HCT116 (cell line): ENCODE data around the gene RAB1A. TPM values are rescaled to one million over a fixed set of nuclear protein-coding genes. Genes with fewer than 3 reads are reported as not detected.

Source experiments
- ATAC-seq: fragments of 200-7000 bp; cut with Tn5 transposase; 2 replicates; pipeline ENCODE4 v1.9.1; 2020; ENCODE audit warnings: mild to moderate bottlenecking, moderate library complexity
- BruUV-seq: library from RNA; stranded (reverse); fragments of 400-500 nt; replicated peaks from 2 replicates; lab custom pipeline; 2021; lab: Mats Ljungman, UMichigan
- CTCF ChIA-PET: fragments of 300-600 bp; sonication (Branson Sonifier 250); formaldehyde crosslinking; loops from one replicate; lab custom pipeline; 2021; ENCODE audit warnings: antibody characterized with exemption; lab: Charles Lee
- POLR2A ChIA-PET: fragments of 300-600, 350-600 bp; sonication (Branson Sonifier 250); formaldehyde crosslinking; loops from one replicate; lab custom pipeline; 2021; ENCODE audit warnings: antibody characterized with exemption; lab: Charles Lee
- RAD21 ChIA-PET, 2 experiments: fragments of 300-600 bp; sonication (Branson Sonifier 250); formaldehyde crosslinking; loops; one replicate each; lab custom pipeline; 2023; ENCODE audit warnings: low total read pairs in 2 of 2; ENCODE audit not compliant: uncharacterized antibody in 2 of 2, unreplicated experiment in 2 of 2, low non-redundant PET in 1 of 2; lab: Charles Lee
- DNase-seq: peaks from one replicate; pipeline ENCODE4 v3.0.0-alpha.2; 2010; ENCODE audit warnings: low read depth, low spot score
- H2AFZ ChIP-seq: fragments of 200-600 bp; shearing (Covaris generic), sonication (generic); 2 replicates; pipeline ENCODE4 v1.6.1; 2017; ENCODE audit warnings: low read depth, mixed run types, mixed read lengths, antibody characterized with exemption, low read length; ENCODE audit not compliant: poor library complexity, severe bottlenecking
- H3K27ac ChIP-seq: 2 replicates; pipeline ENCODE4 v1.5.1; 2012; ENCODE audit warnings: low read depth, low read length
- H3K27me3 ChIP-seq: fragments of 200-600 bp; sonication (generic); 2 replicates; pipeline ENCODE4 v1.6.1; 2016; ENCODE audit warnings: mixed run types, low read length, mixed read lengths; ENCODE audit not compliant: insufficient read depth
- H3K36me3 ChIP-seq, 2 experiments: fragments of 200-500 bp in 1 of 2; fragments of 200-600 bp in 1 of 2; sonication (Bioruptor generic) in 1 of 2; sonication (generic) in 1 of 2; 2 replicates each; pipeline versions ENCODE4 v1.5.1 to v1.6.1; 2014 to 2016; ENCODE audit warnings: low read length in 2 of 2, inconsistent platforms in 1 of 2, mixed read lengths in 1 of 2, mixed run types in 1 of 2; ENCODE audit not compliant: insufficient read depth in 2 of 2, control insufficient read depth in 1 of 2
- H3K4me1 ChIP-seq, 2 experiments: fragments of 200-600 bp in 1 of 2; sonication (generic) in 1 of 2; 2 replicates each; pipeline versions ENCODE4 v1.5.1 to v1.6.1; 2012 to 2017; ENCODE audit warnings: low read length in 2 of 2, inconsistent platforms in 1 of 2, mild to moderate bottlenecking in 1 of 2, mixed read lengths in 1 of 2, mixed run types in 1 of 2, moderate library complexity in 1 of 2; ENCODE audit not compliant: insufficient read depth in 2 of 2, control insufficient read depth in 1 of 2
- H3K4me2 ChIP-seq: fragments of 200-600 bp; sonication (generic); 2 replicates; pipeline ENCODE4 v1.6.1; 2017; ENCODE audit warnings: mixed run types, low read length, mixed read lengths
- H3K4me3 ChIP-seq, 2 experiments: fragments of 200-600 bp in 1 of 2; sonication (generic) in 1 of 2; replicated peaks in 1 of 2; 2 replicates each; pipeline ENCODE4 v1.5.1; 2011 to 2016; ENCODE audit warnings: low read length in 2 of 2, control low read depth in 1 of 2, low read depth in 1 of 2, mild to moderate bottlenecking in 1 of 2, mixed read lengths in 1 of 2, mixed run types in 1 of 2
- H3K79me2 ChIP-seq: fragments of 200-600 bp; sonication (generic); 2 replicates; pipeline ENCODE4 v1.6.1; 2017; ENCODE audit warnings: mild to moderate bottlenecking, mixed run types, low read length, moderate library complexity, mixed read lengths; ENCODE audit not compliant: insufficient read depth
- H3K9ac ChIP-seq: fragments of 200-600 bp; sonication (generic); 2 replicates; pipeline ENCODE4 v1.6.1; 2016; ENCODE audit warnings: low read length, mixed read lengths
- H3K9me2 ChIP-seq: fragments of 200-600 bp; sonication (generic), shearing (Covaris generic); 2 replicates; pipeline ENCODE4 v1.6.1; 2017; ENCODE audit warnings: mixed run types, mild to moderate bottlenecking, moderate library complexity; ENCODE audit not compliant: insufficient read depth
- H3K9me3 ChIP-seq, 2 experiments: fragments of 200-500 bp in 1 of 2; fragments of 200-600 bp in 1 of 2; sonication (Bioruptor generic) in 1 of 2; sonication (generic) in 1 of 2; 2 replicates each; pipeline ENCODE4 v1.6.1; 2014 to 2017; ENCODE audit warnings: low read length in 2 of 2, mixed read lengths in 2 of 2, inconsistent platforms in 1 of 2, low read depth in 1 of 2, mild to moderate bottlenecking in 1 of 2, mixed run types in 1 of 2, moderate library complexity in 1 of 2; ENCODE audit not compliant: control insufficient read depth in 1 of 2, insufficient read depth in 1 of 2
- H4K20me1 ChIP-seq: fragments of 200-600 bp; sonication (generic), shearing (Covaris generic); 2 replicates; pipeline ENCODE4 v1.6.1; 2017; ENCODE audit warnings: mixed run types, mild to moderate bottlenecking, moderate library complexity; ENCODE audit not compliant: insufficient read depth
- CEBPB ChIP-seq: IDR thresholded peaks from 2 replicates; pipeline ENCODE4 v1.6.1; 2012; ENCODE audit warnings: low read depth
- EZH2 ChIP-seq: fragments of 200-600 bp; sonication (generic); IDR thresholded peaks from 2 replicates; pipeline ENCODE4 v1.6.1; 2017; ENCODE audit warnings: antibody characterized with exemption, mixed run types
- EZH2phosphoT487 ChIP-seq: fragments of 200-600 bp; IDR thresholded peaks from 2 replicates; pipeline ENCODE4 v1.6.1; 2018; ENCODE audit warnings: antibody characterized with exemption, borderline replicate concordance
- JUND ChIP-seq: IDR thresholded peaks from 2 replicates; pipeline ENCODE4 v1.6.1; 2012
- POLR2A ChIP-seq: IDR thresholded peaks from 2 replicates; pipeline ENCODE4 v1.7.0; 2011; ENCODE audit warnings: borderline replicate concordance; ENCODE audit not compliant: insufficient read depth, insufficient read length; ENCODE audit errors: extremely low read depth
- RAD21 ChIP-seq: IDR thresholded peaks from 2 replicates; pipeline ENCODE4 v1.6.1; 2012; ENCODE audit warnings: low read depth, mild to moderate bottlenecking
- SIN3A ChIP-seq: IDR thresholded peaks from 2 replicates; pipeline ENCODE4 v1.6.1; 2012; ENCODE audit warnings: low read depth
- SP1 ChIP-seq: IDR thresholded peaks from 2 replicates; pipeline ENCODE4 v1.6.1; 2012; ENCODE audit warnings: low read depth
- TCF7L2 ChIP-seq: IDR thresholded peaks from 2 replicates; pipeline ENCODE4 v1.7.0; 2011; ENCODE audit warnings: borderline replicate concordance, inconsistent platforms; ENCODE audit not compliant: insufficient read depth, insufficient read length; ENCODE audit errors: extremely low read depth
- ZFX ChIP-seq: fragments of 450-650 bp; IDR thresholded peaks from 2 replicates; pipeline ENCODE4 v1.6.1; 2017
- ZNF274 ChIP-seq: fragments of 200-500 bp; sonication (Bioruptor generic); IDR thresholded peaks from 2 replicates; pipeline ENCODE4 v1.6.1; 2014; ENCODE audit warnings: mild to moderate bottlenecking, low read depth, low read length, inconsistent platforms
- intact Hi-C: fragments of 100-400 bp; cut with micrococcal nuclease; formaldehyde crosslinking; loops from 2 replicates; pipeline ENCODE4 v1.10.0; 2022
- total RNA-seq: library from RNA; stranded (reverse); gene quantifications from one replicate; pipeline ENCODE4 v1.2.1, GENCODE V29; 2021; ENCODE audit not compliant: unreplicated experiment
- TF ChIP-seq, protein P1 (sequence below), 3 experiments: fragments of 200-600 bp in 1 of 3; sonication (generic) in 1 of 3; IDR thresholded peaks in 2 of 3; conservative IDR thresholded peaks in 1 of 3; 2 replicates each; pipeline ENCODE4 v1.5.1; 2012 to 2017; ENCODE audit warnings: low read depth in 2 of 3, low read length in 2 of 3, antibody characterized with exemption in 1 of 3, borderline replicate concordance in 1 of 3, control low read depth in 1 of 3, mild to moderate bottlenecking in 1 of 3, mixed read lengths in 1 of 3, mixed run types in 1 of 3, moderate library complexity in 1 of 3; ENCODE audit not compliant: insufficient read depth in 1 of 3

The RAB1A gene
- total RNA-seq, 1 experiment from 2014 or later = 131 TPM

DNA sequence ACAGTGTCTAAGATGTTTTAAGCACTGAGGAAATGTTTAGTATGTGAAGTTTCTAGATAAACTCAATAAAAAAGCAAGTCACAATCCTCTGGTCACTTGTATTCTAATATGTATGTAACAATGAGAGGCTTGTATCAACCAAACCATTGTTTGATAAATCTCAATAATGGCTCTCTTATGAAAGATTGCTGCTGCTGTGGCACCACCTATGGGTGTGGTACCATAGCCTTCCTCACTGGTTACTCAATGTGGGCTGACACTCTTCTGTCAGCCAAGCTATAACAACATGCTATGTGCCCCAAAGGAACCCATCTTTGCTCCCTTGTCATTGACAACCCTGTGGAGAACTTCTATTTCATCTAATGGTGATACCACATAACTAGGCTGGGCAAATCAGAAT lies 12.6 kb upstream of the RAB1A start:
- Histone ChIP-seq H3K4me2 (no peak overlapping the region), H3K27me3 (no peaks in the 10 kb centered on the region), H2AFZ (no peak overlapping the region)
- peak; percentile 91 for ATAC-seq
- RAD21 ChIA-PET = no interaction called here
- TF ChIP-seq ZFX (no peak), EZH2phosphoT487 (no peak), EZH2 (no peak), SIN3A (no peak), JUND (no peak), TCF7L2 (no peak), CEBPB (no peak), ZNF274 (no peak), RAD21 (peak; percentile 69), SP1 (no peak), POLR2A (no peak)
- TF ChIP-seq, protein P1, sequence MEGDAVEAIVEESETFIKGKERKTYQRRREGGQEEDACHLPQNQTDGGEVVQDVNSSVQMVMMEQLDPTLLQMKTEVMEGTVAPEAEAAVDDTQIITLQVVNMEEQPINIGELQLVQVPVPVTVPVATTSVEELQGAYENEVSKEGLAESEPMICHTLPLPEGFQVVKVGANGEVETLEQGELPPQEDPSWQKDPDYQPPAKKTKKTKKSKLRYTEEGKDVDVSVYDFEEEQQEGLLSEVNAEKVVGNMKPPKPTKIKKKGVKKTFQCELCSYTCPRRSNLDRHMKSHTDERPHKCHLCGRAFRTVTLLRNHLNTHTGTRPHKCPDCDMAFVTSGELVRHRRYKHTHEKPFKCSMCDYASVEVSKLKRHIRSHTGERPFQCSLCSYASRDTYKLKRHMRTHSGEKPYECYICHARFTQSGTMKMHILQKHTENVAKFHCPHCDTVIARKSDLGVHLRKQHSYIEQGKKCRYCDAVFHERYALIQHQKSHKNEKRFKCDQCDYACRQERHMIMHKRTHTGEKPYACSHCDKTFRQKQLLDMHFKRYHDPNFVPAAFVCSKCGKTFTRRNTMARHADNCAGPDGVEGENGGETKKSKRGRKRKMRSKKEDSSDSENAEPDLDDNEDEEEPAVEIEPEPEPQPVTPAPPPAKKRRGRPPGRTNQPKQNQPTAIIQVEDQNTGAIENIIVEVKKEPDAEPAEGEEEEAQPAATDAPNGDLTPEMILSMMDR (IDR thresholded peaks at IDR 0.05 in 2 of 3, conservative IDR thresholded peaks at IDR 0.05 in 1 of 3; ENCODE audit: borderline replicate concordance in 1 of 3, insufficient read depth in 1 of 3, low read depth in 2 of 3, low read length in 2 of 3) = peak; percentile 29 to 53 (median 49); a peak in 5 of 6 replicates
- TF ChIP-seq, all 23 proteins: peak for 2
- H3K9me2 ChIP-seq = no peaks in the 10 kb centered on the region
- intact Hi-C loops = no loop called here
- CTCF ChIA-PET = interaction anchor here (1.0 to 1.1 kb wide), 3 partner anchors 12 to 225 kb away, joined by 3 to 4 read pairs (median 3); partner anchors contain the start of gene RAB1A
- H3K4me3 ChIP-seq = no peak overlapping the region
- no peak for DNase-seq
- POLR2A ChIA-PET = interaction anchor here (1.0 kb wide), 1 partner anchor 13 kb away, joined by 7 read pairs; the partner anchor contains the start of gene RAB1A
- H3K79me2 ChIP-seq = no peaks in the 10 kb centered on the region
- peaks cover 2 to 7% of the 10 kb centered on the region in 2 experiments; a peak in 2 of 4 replicates for H3K4me1 ChIP-seq
- no peaks in the 10 kb centered on the region for H4K20me1 ChIP-seq
- H3K9me3 ChIP-seq = no peaks in the 10 kb centered on the region
- H3K27ac ChIP-seq = no peak overlapping the region
- H3K9ac ChIP-seq = no peak overlapping the region
- BruUV-seq = no TSS peak
- H3K36me3 ChIP-seq = no peaks in the 10 kb centered on the region
